Glomerular endothelial cell (primary cell): ENCODE results near the gene DIP2C. TPM values are rescaled to one million over a fixed set of nuclear protein-coding genes. Genes with fewer than 3 reads are reported as not detected.

Source experiments
- DNase-seq: peaks from one replicate; pipeline ENCODE4 v3.0.0-alpha.2; 2011; ENCODE audit warnings: low read depth, low spot score; ENCODE audit errors: extremely low read depth
- total RNA-seq: library from RNA; depleted of rRNA; stranded (reverse); fragments of >200 nt; gene quantifications from 2 replicates; pipeline ENCODE4 v1.2.3, GENCODE V29; 2015

Gene DIP2C
- total RNA-seq, 1 donor from 2014 or later, result 16.5 TPM

DNA sequence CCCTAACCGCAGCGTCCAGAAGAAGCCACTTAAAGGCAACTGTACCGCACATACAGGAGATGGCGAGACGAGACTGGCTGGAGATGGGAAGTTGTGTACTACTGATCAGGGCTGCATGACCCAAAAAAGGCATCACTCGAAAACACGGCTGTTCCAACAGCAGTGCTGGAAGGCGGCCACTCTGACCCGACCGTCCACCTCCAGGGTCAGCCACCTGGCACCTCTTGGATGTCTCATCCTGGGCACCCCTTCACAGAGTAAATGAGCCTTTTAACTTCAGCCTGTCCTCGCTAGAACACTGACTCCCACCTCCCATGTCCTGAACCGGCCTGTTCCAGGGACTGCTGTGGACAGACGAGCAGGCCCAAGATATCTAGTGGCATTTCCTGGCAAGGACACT is 180.7 kb downstream of the DIP2C start:
- no peak for DNase-seq

- no peak for DNase-seq
Measured at GRCh38 chr10:507908-508444, 181.5 kb downstream of the DIP2C start.

- DNase-seq, result no peak
Measured at GRCh38 chr10:507355-507699, 182.1 kb downstream of the DIP2C start.

DNA sequence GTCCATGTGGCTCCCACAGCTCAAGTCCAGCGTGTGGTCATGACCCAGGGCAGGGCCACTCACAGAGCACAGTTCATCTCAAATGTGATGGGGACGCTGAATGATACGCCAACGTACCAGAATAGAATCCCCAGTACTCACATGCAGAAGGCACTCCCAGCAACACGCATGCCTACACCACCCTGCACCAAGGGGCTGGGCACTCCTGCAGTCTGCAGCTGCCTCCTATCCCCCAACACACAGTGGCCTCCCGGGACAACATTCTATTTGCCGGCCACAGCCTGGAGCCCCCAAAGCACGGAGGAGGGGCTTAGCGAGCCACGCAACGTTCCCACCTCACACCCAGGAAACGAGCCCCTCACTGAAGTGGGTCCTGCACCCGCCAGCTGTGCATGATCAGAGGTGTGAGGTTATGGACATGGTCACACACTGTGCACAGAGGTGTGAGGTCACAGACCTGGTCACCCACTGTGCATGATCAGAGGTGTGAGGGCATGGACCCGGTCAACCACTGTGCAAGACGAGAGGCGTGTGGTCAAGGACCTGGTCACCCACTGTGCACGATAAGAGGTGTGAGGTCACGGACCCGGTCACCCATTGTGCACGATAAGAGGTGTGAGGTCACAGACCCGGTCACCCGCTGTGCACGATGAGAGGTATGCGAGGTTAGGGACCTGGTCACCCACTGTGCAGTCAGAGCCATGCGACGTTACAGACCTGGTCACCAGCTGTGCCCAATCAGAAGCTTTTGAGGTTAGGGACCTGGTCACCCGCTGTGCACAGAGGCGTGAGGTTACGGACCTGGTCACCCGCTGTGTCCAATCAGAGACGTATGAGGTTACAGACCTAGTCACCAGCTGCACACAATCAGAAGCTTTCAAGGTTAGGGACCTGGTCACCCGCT is 182.8 kb downstream of the DIP2C start:
- DNase-seq, result no peak

DNA sequence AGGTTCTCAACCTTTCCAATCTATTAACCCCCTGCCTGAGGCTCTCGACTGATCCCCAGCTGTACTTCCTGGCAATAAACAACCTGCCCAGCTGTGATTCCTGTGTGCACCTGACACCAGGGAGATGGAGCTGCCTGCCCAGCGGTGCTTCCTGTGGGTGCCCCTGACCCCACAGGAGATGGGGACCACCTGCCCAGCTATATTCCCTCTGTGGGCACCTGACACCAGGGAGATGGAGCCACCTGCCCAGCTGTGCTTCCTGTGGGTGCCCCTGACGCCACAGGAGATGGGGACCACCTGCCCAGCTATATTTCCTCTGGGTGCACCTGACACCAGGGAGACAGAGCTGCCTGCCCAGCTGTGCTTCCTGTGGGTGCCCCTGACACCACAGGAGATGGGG is 184.0 kb downstream of the DIP2C start:
- DNase-seq, result no peak

DNA sequence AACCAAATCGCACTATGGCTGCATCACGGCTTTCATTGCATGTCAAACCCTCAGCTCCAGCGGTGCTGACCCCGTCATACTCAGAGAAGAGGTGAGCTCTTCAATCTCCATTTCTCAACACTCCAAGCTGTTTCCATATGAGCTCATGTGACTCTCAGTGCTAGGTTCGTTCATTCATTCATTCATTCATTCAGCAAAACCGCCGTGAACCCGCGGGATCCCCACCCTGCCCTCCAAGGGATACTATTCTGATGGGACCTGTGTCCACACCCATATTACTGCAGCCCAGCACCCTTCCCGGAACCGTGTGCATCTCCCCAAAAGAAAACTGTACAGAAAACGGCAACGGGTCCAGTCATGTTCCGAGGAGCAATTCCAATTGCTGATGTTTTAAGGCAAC is 184.7 kb downstream of the DIP2C start:
- DNase-seq, result no peak

- DNase-seq, result no peak
Measured at GRCh38 chr10:504121-504611, 185.3 kb downstream of the DIP2C start.

GRCh38 chr10:501596-501995 is 187.9 kb downstream of the DIP2C start:
- DNase-seq, result no peak

DNA sequence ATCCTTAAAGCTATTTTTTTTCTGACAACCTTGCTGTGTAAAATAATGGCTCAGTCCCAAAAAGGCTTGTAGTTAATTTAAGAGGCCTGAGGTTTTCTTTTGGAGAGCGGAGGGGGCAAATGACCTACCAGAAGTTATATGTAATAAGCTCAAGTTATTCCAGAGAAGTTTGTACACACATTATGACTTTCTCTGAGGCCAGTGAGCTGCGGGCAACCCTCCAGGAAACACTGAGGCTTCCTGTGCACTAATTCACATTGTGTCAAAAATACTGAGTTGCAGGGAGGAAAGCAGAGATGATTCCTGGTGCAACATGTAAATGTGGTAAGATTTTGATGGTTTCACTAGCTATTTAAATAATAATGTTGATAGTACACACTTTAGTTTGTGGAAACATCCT is 188.6 kb downstream of the DIP2C start:
- DNase-seq, result no peak

- no peak for DNase-seq
Measured at GRCh38 chr10:499991-500390, 189.5 kb downstream of the DIP2C start.

DNA sequence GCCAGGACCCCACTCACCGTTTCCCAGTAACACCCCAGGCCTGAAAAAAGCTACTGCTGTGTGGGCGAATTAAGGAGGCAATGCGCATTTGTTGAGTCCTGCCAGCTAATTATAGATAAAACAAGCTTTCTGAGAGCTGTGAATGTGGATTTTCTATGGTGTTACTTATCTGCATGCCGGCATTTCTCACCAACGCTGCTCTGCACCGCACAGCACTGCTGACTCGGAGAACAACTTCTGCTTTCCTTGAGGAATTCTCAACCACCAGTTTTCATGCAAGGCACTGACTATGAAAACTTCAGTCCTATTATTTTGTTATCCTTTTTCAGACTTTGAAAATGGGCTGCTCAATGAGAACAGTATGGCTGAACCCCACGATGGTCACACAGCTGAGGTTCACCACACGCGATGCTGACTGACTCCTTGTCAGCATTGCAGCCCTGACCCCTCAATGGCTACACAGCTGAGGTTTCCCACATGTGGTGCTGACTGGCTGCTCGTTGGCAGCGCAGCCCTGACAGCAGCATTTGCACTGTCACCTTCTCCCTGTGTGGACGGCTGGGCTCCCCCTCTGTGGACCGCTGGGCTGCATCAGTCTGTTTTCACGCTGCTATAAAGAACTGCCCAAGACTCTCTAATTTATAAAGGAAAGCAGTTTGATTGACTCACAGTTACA is 190.6 kb downstream of the DIP2C start:
- DNase-seq, result no peak

- no peak for DNase-seq
Measured at GRCh38 chr10:497898-498451, 191.5 kb downstream of the DIP2C start.

DNA sequence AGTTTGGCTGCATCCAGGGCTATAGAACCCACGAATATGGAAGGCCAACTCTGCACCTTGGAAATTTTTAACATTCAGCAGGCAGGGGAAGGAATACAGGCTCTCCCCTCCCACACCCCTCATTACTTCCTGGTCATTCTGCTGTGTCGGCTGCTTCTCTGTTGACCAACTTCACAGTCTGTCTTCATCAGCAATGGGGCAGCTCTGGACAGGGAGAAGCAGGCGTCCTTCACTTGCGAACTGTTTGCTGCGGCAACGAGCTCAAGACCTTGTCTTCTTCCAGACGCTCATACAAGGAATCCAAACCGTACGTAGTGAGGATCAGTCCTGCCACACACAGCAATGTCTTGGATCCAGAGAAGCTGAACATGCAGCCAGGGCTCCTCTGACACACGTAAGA is 192.2 kb downstream of the DIP2C start:
- no peak for DNase-seq

- DNase-seq, result no peak
Measured at GRCh38 chr10:494556-494955, 194.9 kb downstream of the DIP2C start.

DNA sequence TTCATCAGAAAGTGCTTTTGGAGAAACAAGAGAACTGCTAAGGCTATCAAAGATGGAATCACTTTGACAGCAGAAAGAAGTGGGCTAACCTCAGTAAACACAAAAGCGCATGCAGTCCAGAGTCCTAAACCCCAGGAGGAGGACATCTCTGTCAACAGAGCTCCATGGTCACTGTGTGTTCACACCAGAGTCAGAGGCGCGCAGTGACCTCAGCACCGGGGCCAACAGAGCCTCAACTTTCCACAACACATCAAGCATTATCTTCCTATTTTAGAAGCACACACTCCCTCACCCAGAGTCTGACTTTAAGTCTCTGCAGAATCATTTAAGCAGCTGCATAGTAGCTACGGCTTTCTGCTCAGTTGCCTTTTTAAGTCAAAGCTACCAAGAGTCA is 195.3 kb downstream of the DIP2C start:
- DNase-seq, result no peak

DNA sequence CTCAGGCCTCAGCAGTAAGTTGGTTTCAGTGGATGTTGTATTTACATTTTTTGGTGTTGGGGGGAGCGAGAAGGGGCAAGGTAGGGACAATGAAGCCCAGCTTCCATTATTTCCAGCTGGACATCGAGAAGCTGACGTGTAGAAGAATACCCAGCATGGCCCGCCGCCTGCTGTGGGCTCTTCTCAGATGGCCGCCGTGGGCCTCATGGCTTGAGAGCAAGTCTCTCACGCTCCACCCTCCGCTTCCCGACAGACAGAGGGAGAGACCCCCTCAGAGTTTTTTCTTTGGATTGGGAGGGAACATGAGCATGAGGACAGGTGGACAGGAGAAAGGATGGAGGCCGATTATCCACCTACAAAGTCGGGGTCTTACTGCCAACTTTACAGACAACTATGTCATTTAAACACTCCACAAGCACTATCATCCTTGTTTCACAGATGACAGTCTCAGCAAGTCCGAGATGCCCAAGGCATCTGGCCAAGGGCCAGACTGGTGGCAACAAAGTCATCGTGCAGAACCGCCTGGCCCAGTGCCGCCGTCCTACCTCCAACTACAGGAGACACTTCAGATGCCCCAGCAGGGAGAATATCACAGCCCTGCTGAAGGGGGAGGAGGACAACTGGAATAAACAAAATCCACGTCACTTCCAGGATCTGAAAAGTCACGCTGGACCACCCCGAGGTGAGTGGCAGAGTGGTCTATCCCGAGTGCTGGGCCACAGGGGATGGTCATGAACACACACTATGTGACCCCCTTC is 195.9 kb downstream of the DIP2C start:
- DNase-seq, result no peak

- DNase-seq, result no peak
Measured at GRCh38 chr10:492836-493235, 196.6 kb downstream of the DIP2C start.

GRCh38 chr10:491667-492424 is 197.6 kb downstream of the DIP2C start:
- DNase-seq, result no peak

DNA sequence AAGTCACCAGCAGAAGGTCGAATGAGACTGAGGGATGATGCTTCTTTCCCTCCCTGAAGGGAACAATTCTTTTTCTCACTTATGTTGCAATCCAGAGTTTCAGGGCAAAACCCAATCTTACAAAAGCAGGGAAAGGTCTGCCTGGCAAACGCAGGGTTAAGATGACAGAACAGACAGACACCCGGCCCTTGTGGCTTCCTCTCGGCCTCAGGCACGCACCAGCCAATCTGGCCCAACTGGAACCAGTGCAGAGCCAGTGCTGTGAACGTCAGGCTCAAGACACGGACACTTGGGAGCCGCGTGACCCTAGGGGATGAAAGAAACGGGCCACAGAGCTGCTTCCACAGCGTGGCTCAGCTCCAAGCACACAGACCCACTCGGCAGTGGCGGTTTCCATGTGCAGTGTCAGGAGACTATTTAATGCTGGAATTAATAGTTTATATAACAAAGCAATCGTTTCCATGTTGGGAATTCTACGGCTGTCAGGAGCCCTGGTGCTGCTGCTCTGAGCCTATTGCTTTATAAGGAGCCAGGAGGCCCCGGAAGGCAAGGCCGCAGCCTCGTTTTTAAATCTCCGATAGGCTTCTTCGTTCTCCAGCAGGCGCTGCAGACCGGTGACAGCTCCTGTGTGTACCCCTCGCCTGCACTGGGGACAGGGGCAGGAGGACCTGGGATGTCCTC is 198.4 kb downstream of the DIP2C start:
- DNase-seq, result no peak

GRCh38 chr10:490256-490655 is 199.2 kb downstream of the DIP2C start:
- no peak for DNase-seq
